HG03159 (cell line): ENCODE data around the gene PGLYRP2.
"Not testable (repeated sequence)": the region's sequence is repeated elsewhere in the genome, so short reads cannot be mapped to it uniquely, and the experiment has no call there.

ENCODE experiments used
- ATAC-seq: cut with Tn5 transposase; IDR thresholded peaks from one replicate; pipeline ENCODE4 v1.9.1; 2021; ENCODE audit warnings: mild to moderate bottlenecking, moderate library complexity; ENCODE audit not compliant: unreplicated experiment

PGLYRP2 gene

GRCh38 chr19:15488489-15489226, 9.4 kb upstream of the PGLYRP2 start:
- ATAC-seq: no peak

GRCh38 chr19:15487038-15487437, 7.7 kb upstream of the PGLYRP2 start:
- no peak for ATAC-seq

- not testable (repeated sequence) for ATAC-seq
Observed at GRCh38 chr19:15485768-15486167, 6.5 kb upstream of the PGLYRP2 start.

- not testable (repeated sequence) for ATAC-seq
Observed at GRCh38 chr19:15480996-15481395, 1.7 kb upstream of the PGLYRP2 start.

GRCh38 chr19:15476325-15476724, 3.0 kb downstream of the PGLYRP2 start:
- no peak for ATAC-seq

- ATAC-seq: no peak
Observed at GRCh38 chr19:15475611-15476010, 3.7 kb downstream of the PGLYRP2 start.

GRCh38 chr19:15475169-15475568, 4.1 kb downstream of the PGLYRP2 start:
- no peak for ATAC-seq

- ATAC-seq: not testable (repeated sequence)
Observed at GRCh38 chr19:15473821-15474220, 5.5 kb downstream of the PGLYRP2 start.

- ATAC-seq: no peak
Observed at GRCh38 chr19:15471639-15472101, 7.6 kb downstream of the PGLYRP2 start.

GRCh38 chr19:15469513-15470297, 9.6 kb downstream of the PGLYRP2 start:
- no peak for ATAC-seq

- ATAC-seq: no peak
Observed at GRCh38 chr19:15468675-15469512, 10.4 kb downstream of the PGLYRP2 start.

GRCh38 chr19:15467734-15468214, 11.5 kb downstream of the PGLYRP2 start:
- ATAC-seq: no peak

- no peak for ATAC-seq
Observed at GRCh38 chr19:15466851-15467733, 12.2 kb downstream of the PGLYRP2 start.

- no peak for ATAC-seq
Observed at GRCh38 chr19:15464394-15465385, 14.6 kb downstream of the PGLYRP2 start, which contains the start of gene RASAL3. Gene RASAL3 (minus strand): TSS chr19:15464544. CDS start chr19:15464358, 186 bp downstream.

- ATAC-seq: peak; percentile 42
Observed at GRCh38 chr19:15463861-15464371, 15.4 kb downstream of the PGLYRP2 start.

GRCh38 chr19:15461694-15462093, 17.6 kb downstream of the PGLYRP2 start:
- ATAC-seq: no peak

- ATAC-seq: no peak
Observed at GRCh38 chr19:15457701-15458484, 21.4 kb downstream of the PGLYRP2 start.
